ENCODE data around the gene ADAP1. TPM values are rescaled to one million over a fixed set of nuclear protein-coding genes. Genes with fewer than 3 reads are reported as not detected.

The ADAP1 gene
- total RNA-seq, 2 donors from 2014 or later = 19.7 to 19.8 TPM

DNA sequence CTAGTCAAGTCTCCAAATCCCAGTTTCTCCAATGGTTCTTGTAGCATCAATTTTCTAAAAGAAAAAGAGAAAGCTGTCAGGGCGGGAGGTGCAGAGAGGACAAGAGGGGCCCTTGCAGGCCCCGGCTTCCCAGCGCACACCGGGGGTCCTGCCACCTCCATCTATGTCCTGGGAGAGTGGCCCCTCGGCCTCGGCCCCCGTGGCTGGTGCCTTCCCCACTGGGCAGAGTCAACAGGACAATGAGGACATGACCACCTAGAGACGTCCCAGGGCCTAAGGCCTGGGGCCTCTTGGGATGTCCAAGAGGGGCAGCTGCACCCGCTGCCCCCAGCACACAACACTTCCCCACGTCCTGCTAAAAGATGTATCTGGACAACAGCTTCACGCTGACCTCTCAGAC is 14.9 kb upstream of the ADAP1 start:
- ATAC-seq (no peak), DNase-seq (no peak)
- peaks cover 6 to 15% of the 10 kb centered on the region in 2 donors for H3K36me3 ChIP-seq (replicated peaks in 1 of 2; ENCODE audit: insufficient read depth in 1 of 2, low read depth in 2 of 2)
- intact Hi-C loops (cut with DNase I) = loop anchor here (5.0 kb wide), 1 partner anchor 67 kb away; no protein-coding TSS in a partner anchor
- TF ChIP-seq CTCF (IDR thresholded peaks at IDR 0.05) (no peak), POLR2A (IDR thresholded peaks at IDR 0.05) (no peak)
- 90 to 92% methylated on average over 10 to 11 of the region's 11 CpGs for WGBS, 2 donors
- H3K27me3 ChIP-seq = no peaks in the 10 kb centered on the region
- H3K4me1 ChIP-seq = peaks cover 39% of the 10 kb centered on the region
- H3K4me3 ChIP-seq = no peak overlapping the region
- no peak overlapping the region for H3K27ac ChIP-seq
- H3K9me3 ChIP-seq = no peaks in the 10 kb centered on the region

DNA sequence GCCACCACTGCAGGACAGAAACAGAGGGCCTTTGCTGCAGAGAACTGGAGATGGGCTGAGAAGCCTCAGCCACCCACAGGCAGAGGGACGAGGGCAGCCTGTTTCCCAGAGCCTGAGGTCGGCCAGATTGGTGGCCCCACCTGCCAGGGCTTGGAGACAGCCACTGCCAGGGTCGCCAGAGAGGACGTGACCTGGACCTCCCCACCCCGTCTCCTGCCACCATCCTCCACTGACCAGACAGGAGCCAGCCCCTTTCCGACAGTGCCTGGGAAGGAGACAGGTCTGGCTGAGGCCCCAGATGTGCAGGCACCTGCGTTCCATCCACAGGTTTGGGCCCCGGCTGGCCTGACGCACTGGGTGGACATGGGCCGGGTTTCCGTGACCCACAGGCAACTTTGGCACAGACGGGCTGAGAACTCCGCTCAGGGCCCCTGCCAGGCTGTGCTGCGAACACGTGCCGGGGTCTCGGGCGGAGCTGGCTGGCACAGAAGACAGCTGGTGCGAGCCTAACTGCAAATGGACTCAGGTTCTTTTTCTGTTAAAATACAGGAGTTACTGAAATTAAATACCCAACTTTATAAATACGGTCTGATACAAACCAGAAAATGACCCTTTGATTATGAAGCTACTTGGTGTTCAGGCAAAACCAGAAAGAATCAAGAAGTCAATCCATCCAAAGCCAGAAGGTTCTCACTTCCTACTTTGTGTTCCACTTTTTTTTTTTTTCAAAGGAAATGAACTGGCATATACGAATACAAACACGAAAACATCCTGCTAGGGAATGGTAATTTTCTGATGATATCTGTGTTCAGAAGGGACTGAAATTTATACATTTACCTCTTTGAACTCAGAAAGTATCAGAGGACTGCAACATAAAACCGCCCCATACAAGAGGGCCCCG is 14.0 kb upstream of the ADAP1 start:
- Histone ChIP-seq H3K36me3 (replicated peaks in 1 of 2; ENCODE audit: insufficient read depth in 1 of 2, low read depth in 2 of 2) (peaks cover 6 to 15% of the 10 kb centered on the region in 2 donors), H3K4me1 (peaks cover 37% of the 10 kb centered on the region), H3K4me3 (no peak overlapping the region), H3K27ac (no peak overlapping the region), H3K9me3 (no peaks in the 10 kb centered on the region), H3K27me3 (no peaks in the 10 kb centered on the region)
- WGBS, 2 donors = 91 to 95% methylated on average over 16 to 24 of the region's 24 CpGs
- no peak for ATAC-seq
- intact Hi-C loops (cut with DNase I) = loop anchor here (5.0 kb wide), 1 partner anchor 66 kb away; no protein-coding TSS in a partner anchor
- no peak for DNase-seq
- TF ChIP-seq POLR2A (IDR thresholded peaks at IDR 0.05) = no peak
- TF ChIP-seq CTCF (IDR thresholded peaks at IDR 0.05) = no peak

- WGBS, 2 donors = 91 to 93% methylated on average over 36 to 39 of the region's 39 CpGs
- peaks cover 6 to 15% of the 10 kb centered on the region in 2 donors for H3K36me3 ChIP-seq (replicated peaks in 1 of 2; ENCODE audit: insufficient read depth in 1 of 2, low read depth in 2 of 2)
Observed at GRCh38 chr7:967361-968082, 13.0 kb upstream of the ADAP1 start.

More at GRCh38 chr7:967361-968082, 13.0 kb upstream of the ADAP1 start:
- ATAC-seq (no peak), DNase-seq (no peak)
- no peaks in the 10 kb centered on the region for H3K9me3 ChIP-seq
- TF ChIP-seq CTCF (IDR thresholded peaks at IDR 0.05) = no peak
- no peak for TF ChIP-seq POLR2A (IDR thresholded peaks at IDR 0.05)
- intact Hi-C loops (cut with DNase I) = loop anchor here (5.0 kb wide), 1 partner anchor 65 kb away; no protein-coding TSS in a partner anchor
- no peak overlapping the region for H3K27ac ChIP-seq
- peaks cover 31% of the 10 kb centered on the region for H3K4me1 ChIP-seq
- no peaks in the 10 kb centered on the region for H3K27me3 ChIP-seq
- no peak overlapping the region for H3K4me3 ChIP-seq
